Upper lobe of left lung (tissue), 4 donors: ENCODE results near the gene ANKS1A.

ENCODE experiments used
- CTCF ChIP-seq, 6 experiments: fragments of 450-650 bp in 4 of 6; fragments of 200-600 bp in 2 of 6; sonication (generic) in 2 of 6; IDR thresholded peaks; one replicate each; pipeline ENCODE4 v1.5.1; 2016 to 2019; ENCODE audit warnings: antibody characterized with exemption in 6 of 6
- EP300 ChIP-seq, 4 donors: sonication (generic); formaldehyde crosslinking; IDR thresholded peaks; one replicate each; pipeline ENCODE4 v1.5.1; 2017; ENCODE audit warnings: antibody characterized with exemption in 4 of 4, control low read depth in 2 of 4
- POLR2A ChIP-seq, 4 donors: fragments of 450-650 bp; IDR thresholded peaks; one replicate each; pipeline ENCODE4 v1.5.1; 2016 to 2017; ENCODE audit warnings: antibody characterized with exemption in 4 of 4, mild to moderate bottlenecking in 2 of 4

- TF ChIP-seq POLR2A (IDR thresholded peaks at IDR 0.05) (no peak), CTCF (IDR thresholded peaks at IDR 0.05) (no peak), EP300 (IDR thresholded peaks at IDR 0.05) (no peak)
These were observed 70.2 kb downstream of the ANKS1A start for GRCh38 chr6:34959224-34959623.
